ENCODE measurements around the gene DNAH10.

The DNAH10 gene

DNA sequence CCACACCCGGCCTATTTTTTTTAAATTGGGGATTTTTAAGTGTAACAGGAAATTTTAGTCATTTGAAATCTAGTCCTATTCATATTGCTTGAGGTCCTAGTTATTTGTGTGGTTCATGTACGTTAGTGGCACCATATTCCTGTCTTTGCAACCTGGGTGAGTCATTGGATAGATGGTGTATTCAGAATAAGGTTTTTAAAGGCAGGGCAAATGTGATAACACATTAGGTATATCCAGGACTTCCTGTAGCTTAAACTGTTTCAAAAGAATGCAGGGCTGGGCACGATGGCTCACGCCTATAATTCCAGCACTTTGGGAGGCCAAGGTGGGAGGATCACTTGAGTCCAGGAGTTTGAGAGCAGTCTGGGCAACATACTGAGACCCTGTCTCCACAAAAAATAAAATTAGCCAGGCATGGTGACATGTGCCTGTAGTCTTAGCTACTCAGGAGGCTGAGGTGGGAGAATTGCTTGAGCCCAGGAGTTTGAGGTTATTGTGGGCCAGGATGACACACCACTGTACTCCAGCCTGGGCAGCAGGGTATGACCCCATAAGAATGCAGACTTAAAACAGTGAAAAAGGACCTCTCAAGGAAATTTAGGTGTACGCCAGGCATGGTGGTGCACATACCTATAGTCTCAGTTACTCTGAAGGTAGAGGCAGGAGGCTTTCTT lies 41.8 kb upstream of the DNAH10 start:
- no peak for TF ChIP-seq USF1 (IDR thresholded peaks at IDR 0.05)
- TF ChIP-seq ZBTB7A (IDR thresholded peaks at IDR 0.05; ENCODE audit: low read depth): no peak
- TF ChIP-seq EGR1 (IDR thresholded peaks at IDR 0.05): no peak
- no peak for TF ChIP-seq NFIC (IDR thresholded peaks at IDR 0.05)
- TF ChIP-seq YY1 (IDR thresholded peaks at IDR 0.05; ENCODE audit: low read depth): no peak

- no peak for TF ChIP-seq NFIC (IDR thresholded peaks at IDR 0.05)
- no peak for TF ChIP-seq EP300 (IDR thresholded peaks at IDR 0.05; ENCODE audit: borderline replicate concordance)
- no peak for TF ChIP-seq FOXM1 (IDR thresholded peaks at IDR 0.05; ENCODE audit: borderline replicate concordance, low read depth)
- no peak for TF ChIP-seq TCF12 (IDR thresholded peaks at IDR 0.05; ENCODE audit: low read depth)
- TF ChIP-seq CREB1 (IDR thresholded peaks at IDR 0.05; ENCODE audit: low read depth): no peak
- TF ChIP-seq EGR1 (IDR thresholded peaks at IDR 0.05): no peak
- no peak for TF ChIP-seq TEAD4 (IDR thresholded peaks at IDR 0.05)
Measured at GRCh38 chr12:123721245-123721644, 40.9 kb upstream of the DNAH10 start.

GRCh38 chr12:123723011-123723410 lies 39.1 kb upstream of the DNAH10 start:
- no peak for TF ChIP-seq YY1 (IDR thresholded peaks at IDR 0.05; ENCODE audit: low read depth)
- TF ChIP-seq TEAD4 (IDR thresholded peaks at IDR 0.05): no peak
- TF ChIP-seq EGR1 (IDR thresholded peaks at IDR 0.05): no peak
- TF ChIP-seq MAX (IDR thresholded peaks at IDR 0.05): no peak
- TF ChIP-seq ZBTB7A (IDR thresholded peaks at IDR 0.05; ENCODE audit: low read depth): no peak
- no peak for TF ChIP-seq RAD21 (IDR thresholded peaks at IDR 0.05; ENCODE audit: low read depth)
- TF ChIP-seq, protein P1, sequence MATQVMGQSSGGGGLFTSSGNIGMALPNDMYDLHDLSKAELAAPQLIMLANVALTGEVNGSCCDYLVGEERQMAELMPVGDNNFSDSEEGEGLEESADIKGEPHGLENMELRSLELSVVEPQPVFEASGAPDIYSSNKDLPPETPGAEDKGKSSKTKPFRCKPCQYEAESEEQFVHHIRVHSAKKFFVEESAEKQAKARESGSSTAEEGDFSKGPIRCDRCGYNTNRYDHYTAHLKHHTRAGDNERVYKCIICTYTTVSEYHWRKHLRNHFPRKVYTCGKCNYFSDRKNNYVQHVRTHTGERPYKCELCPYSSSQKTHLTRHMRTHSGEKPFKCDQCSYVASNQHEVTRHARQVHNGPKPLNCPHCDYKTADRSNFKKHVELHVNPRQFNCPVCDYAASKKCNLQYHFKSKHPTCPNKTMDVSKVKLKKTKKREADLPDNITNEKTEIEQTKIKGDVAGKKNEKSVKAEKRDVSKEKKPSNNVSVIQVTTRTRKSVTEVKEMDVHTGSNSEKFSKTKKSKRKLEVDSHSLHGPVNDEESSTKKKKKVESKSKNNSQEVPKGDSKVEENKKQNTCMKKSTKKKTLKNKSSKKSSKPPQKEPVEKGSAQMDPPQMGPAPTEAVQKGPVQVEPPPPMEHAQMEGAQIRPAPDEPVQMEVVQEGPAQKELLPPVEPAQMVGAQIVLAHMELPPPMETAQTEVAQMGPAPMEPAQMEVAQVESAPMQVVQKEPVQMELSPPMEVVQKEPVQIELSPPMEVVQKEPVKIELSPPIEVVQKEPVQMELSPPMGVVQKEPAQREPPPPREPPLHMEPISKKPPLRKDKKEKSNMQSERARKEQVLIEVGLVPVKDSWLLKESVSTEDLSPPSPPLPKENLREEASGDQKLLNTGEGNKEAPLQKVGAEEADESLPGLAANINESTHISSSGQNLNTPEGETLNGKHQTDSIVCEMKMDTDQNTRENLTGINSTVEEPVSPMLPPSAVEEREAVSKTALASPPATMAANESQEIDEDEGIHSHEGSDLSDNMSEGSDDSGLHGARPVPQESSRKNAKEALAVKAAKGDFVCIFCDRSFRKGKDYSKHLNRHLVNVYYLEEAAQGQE (IDR thresholded peaks at IDR 0.05; ENCODE audit: low read depth): no peak
- no peak for TF ChIP-seq CREB1 (IDR thresholded peaks at IDR 0.05; ENCODE audit: low read depth)
- TF ChIP-seq TCF12 (IDR thresholded peaks at IDR 0.05; ENCODE audit: low read depth): no peak
- no peak for TF ChIP-seq FOXM1 (IDR thresholded peaks at IDR 0.05; ENCODE audit: borderline replicate concordance, low read depth)
- no peak for TF ChIP-seq TAF1 (IDR thresholded peaks at IDR 0.05; ENCODE audit: low read depth)

DNA sequence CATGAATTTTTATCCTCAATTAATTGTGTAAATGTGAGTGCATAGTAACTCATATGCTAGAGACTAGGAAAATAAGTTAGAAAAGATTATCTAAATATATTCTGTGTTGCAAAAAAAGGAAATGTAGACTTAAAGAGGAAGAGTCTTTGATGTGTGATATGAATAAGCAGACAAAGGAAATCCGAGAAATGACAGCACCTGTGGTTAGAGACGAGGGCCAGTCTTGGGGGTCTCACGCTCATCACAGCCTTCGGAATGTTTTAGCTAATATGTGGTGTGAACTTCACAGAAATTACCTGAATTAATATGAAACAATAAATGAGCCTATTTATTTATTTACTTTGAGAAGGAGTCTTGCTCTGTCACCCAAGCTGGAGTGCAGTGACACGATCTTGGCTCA lies 38.3 kb upstream of the DNAH10 start:
- TF ChIP-seq NFIC (IDR thresholded peaks at IDR 0.05) (no peak), RAD21 (IDR thresholded peaks at IDR 0.05; ENCODE audit: low read depth) (no peak), EP300 (IDR thresholded peaks at IDR 0.05; ENCODE audit: borderline replicate concordance) (no peak), EGR1 (IDR thresholded peaks at IDR 0.05) (no peak), TAF1 (IDR thresholded peaks at IDR 0.05; ENCODE audit: low read depth) (no peak)

- TF ChIP-seq USF1 (IDR thresholded peaks at IDR 0.05) (no peak), CREB1 (IDR thresholded peaks at IDR 0.05; ENCODE audit: low read depth) (no peak), TAF1 (IDR thresholded peaks at IDR 0.05; ENCODE audit: low read depth) (no peak), TCF12 (IDR thresholded peaks at IDR 0.05; ENCODE audit: low read depth) (no peak), TEAD4 (IDR thresholded peaks at IDR 0.05) (no peak), EP300 (IDR thresholded peaks at IDR 0.05; ENCODE audit: borderline replicate concordance) (no peak), YY1 (IDR thresholded peaks at IDR 0.05; ENCODE audit: low read depth) (no peak), MAX (IDR thresholded peaks at IDR 0.05) (no peak), CEBPB (IDR thresholded peaks at IDR 0.05) (no peak), EGR1 (IDR thresholded peaks at IDR 0.05) (no peak)
- TF ChIP-seq, protein P1 (IDR thresholded peaks at IDR 0.05; ENCODE audit: low read depth): no peak
Measured at GRCh38 chr12:123726244-123726643, 35.9 kb upstream of the DNAH10 start.

GRCh38 chr12:123726962-123727361 lies 35.1 kb upstream of the DNAH10 start:
- no peak for TF ChIP-seq YY1 (IDR thresholded peaks at IDR 0.05; ENCODE audit: low read depth)
- TF ChIP-seq RAD21 (IDR thresholded peaks at IDR 0.05; ENCODE audit: low read depth): no peak
- TF ChIP-seq USF1 (IDR thresholded peaks at IDR 0.05): no peak
- TF ChIP-seq EGR1 (IDR thresholded peaks at IDR 0.05): no peak
- no peak for TF ChIP-seq TEAD4 (IDR thresholded peaks at IDR 0.05)
- no peak for TF ChIP-seq TAF1 (IDR thresholded peaks at IDR 0.05; ENCODE audit: low read depth)
- TF ChIP-seq TCF12 (IDR thresholded peaks at IDR 0.05; ENCODE audit: low read depth): no peak
- TF ChIP-seq CREB1 (IDR thresholded peaks at IDR 0.05; ENCODE audit: low read depth): no peak
- TF ChIP-seq FOXM1 (IDR thresholded peaks at IDR 0.05; ENCODE audit: borderline replicate concordance, low read depth): no peak
- TF ChIP-seq MAX (IDR thresholded peaks at IDR 0.05): no peak
- no peak for TF ChIP-seq ZBTB7A (IDR thresholded peaks at IDR 0.05; ENCODE audit: low read depth)
- no peak for TF ChIP-seq CEBPB (IDR thresholded peaks at IDR 0.05)
- TF ChIP-seq EP300 (IDR thresholded peaks at IDR 0.05; ENCODE audit: borderline replicate concordance): no peak
- TF ChIP-seq, protein P1 (IDR thresholded peaks at IDR 0.05; ENCODE audit: low read depth): no peak
- TF ChIP-seq NFIC (IDR thresholded peaks at IDR 0.05): no peak

Data from Ishikawa (cell line).